Uterus (tissue), 2 donors: ENCODE results near the gene DNAAF3.

Experiments used
- CTCF ChIP-seq, 4 experiments: fragments of 200-600 bp in 2 of 4; fragments of 450-650 bp in 2 of 4; sonication (generic) in 2 of 4; IDR thresholded peaks; one replicate each; pipeline ENCODE4 v1.5.1; 2016 to 2019; ENCODE audit warnings: antibody characterized with exemption in 4 of 4, mild to moderate bottlenecking in 2 of 4, moderate library complexity in 1 of 4
- POLR2A ChIP-seq, 2 donors: fragments of 450-650 bp; IDR thresholded peaks; one replicate each; pipeline ENCODE4 v1.6.1; 2016; ENCODE audit warnings: antibody characterized with exemption in 2 of 2, mild to moderate bottlenecking in 1 of 2, moderate library complexity in 1 of 2

DNA sequence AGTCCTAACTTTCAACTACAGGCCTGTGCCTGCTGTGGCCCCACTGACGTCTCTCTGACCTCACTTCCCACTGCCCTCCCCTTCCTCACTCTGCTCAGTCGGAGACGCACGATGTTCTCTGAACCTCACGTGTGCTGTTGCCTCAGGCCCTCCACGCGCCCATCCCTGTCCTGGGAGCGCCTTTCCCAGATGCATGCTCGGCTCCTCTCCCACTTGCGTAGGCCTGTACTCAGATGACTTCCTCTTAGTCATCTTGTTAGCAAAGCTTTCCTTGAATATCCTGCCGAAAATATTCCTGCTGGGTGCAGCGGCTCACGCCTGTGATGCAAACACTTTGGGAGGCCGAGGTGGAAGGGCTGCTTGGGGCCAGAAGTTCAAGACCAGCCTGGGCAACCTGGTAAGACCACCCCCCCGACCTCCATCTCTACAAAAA lies 23.0 kb upstream of the DNAAF3 start:
- no peak for TF ChIP-seq CTCF (IDR thresholded peaks at IDR 0.05)
- TF ChIP-seq POLR2A (IDR thresholded peaks at IDR 0.05) = no peak
